Ovary (tissue), 9 donors: ENCODE results near the gene SLC16A9. TPM values are rescaled to one million over a fixed set of nuclear protein-coding genes. Genes with fewer than 3 reads are reported as not detected.
A peak's percentile ranks its signal among the peaks of the same experiment; 100 is the strongest.

Source experiments
- DNase-seq, 5 donors: peaks; one replicate each; pipeline ENCODE4 v3.0.0-alpha.2; 2019 to 2020
- H3K27ac ChIP-seq, 2 donors: fragments of 200-600 bp; one replicate each; pipeline versions ENCODE4 v1.5.1 to v1.8.0; 2019 to 2022
- H3K27me3 ChIP-seq: fragments of 200-600 bp; one replicate; pipeline ENCODE4 v1.8.0; 2022
- H3K36me3 ChIP-seq: fragments of 200-600 bp; sonication (generic); one replicate; pipeline ENCODE4 v1.5.1; 2019
- H3K4me1 ChIP-seq: one replicate; pipeline ENCODE4 v1.8.1; 2013; ENCODE audit warnings: mild to moderate bottlenecking, moderate library complexity; ENCODE audit not compliant: insufficient read depth
- H3K4me3 ChIP-seq: fragments of 200-600 bp; sonication (generic); one replicate; pipeline ENCODE4 v1.5.1; 2017
- H3K9me3 ChIP-seq, 2 donors: fragments of 200-600 bp in 1 of 2; sonication (generic) in 1 of 2; one replicate each; pipeline versions ENCODE4 v1.5.1 to v1.8.1; 2013 to 2019; ENCODE audit warnings: mild to moderate bottlenecking in 1 of 2, moderate library complexity in 1 of 2
- EP300 ChIP-seq: sonication (generic); formaldehyde crosslinking; IDR thresholded peaks from one replicate; pipeline ENCODE4 v1.6.1; 2017; ENCODE audit warnings: antibody characterized with exemption
- POLR2A ChIP-seq: fragments of 450-650 bp; IDR thresholded peaks from one replicate; pipeline ENCODE4 v1.6.1; 2017; ENCODE audit warnings: antibody characterized with exemption, mild to moderate bottlenecking, moderate library complexity
- WGBS, 3 donors: extraction: QIAGEN DNeasy Blood & Tissue Kit in 1 of 3; methylation state at CpG; one replicate each; pipeline versions ENCODE4 v1.1.5 to v1.1.7; 2013 to 2017; 5-methylcytosine and 5-hydroxymethylcytosine counted together
- intact Hi-C, 4 donors: fragments of 100-400 bp; cut with DNase I; formaldehyde crosslinking; loops; one replicate each; pipeline versions ENCODE4 v1.11.0 to v1.15.1; 2022 to 2023
- polyA plus RNA-seq, 2 donors: library from polyadenylated mRNA; stranded (reverse); fragments of 200-250 nt in 1 of 2; fragments of 350-450 nt in 1 of 2; fragmentation: Illumina TruSeq in 1 of 2; extraction: RNeasy Lipid Tissue Mini Kit (QIAGEN cat#74804) in 1 of 2; gene quantifications; one replicate each; pipeline ENCODE4 v1.2.3, GENCODE V29; 2013 to 2014
- total RNA-seq, 7 donors: library from RNA; depleted of rRNA in 2 of 7; stranded (reverse); fragments of >200 nt in 2 of 7; fragmentation: NEBNext Ultra II Directional in 3 of 7; extraction: Animal tissue kit (Norgen Biotek cat#: 25700) in 3 of 7; gene quantifications; one replicate each; pipeline versions ENCODE4 v1.1.0 to v1.2.4, GENCODE V29; 2016 to 2023
- TF ChIP-seq, protein P1 (sequence below), 3 donors: fragments of 450-650 bp in 2 of 3; fragments of 200-600 bp in 1 of 3; IDR thresholded peaks; one replicate each; pipeline versions ENCODE4 v1.5.1 to v1.8.0; 2016 to 2022; ENCODE audit warnings: antibody characterized with exemption in 3 of 3, mild to moderate bottlenecking in 1 of 3
- donor health status: DM: no; HTN: no; CAD: no; lungs with moderate emphysema.
- donor health status: DM: no; HTN: no; CAD: no.
- donor health status: Bipolar disorder and iron deficiency.
- donor health status: DM: yes; HTN: yes; CAD: no.
- donor health status: DM: no; HTN: no; CAD: no.
- donor health status: DM: yes; HTN: yes; CAD: no.

SLC16A9 gene
- total and polyA plus RNA-seq, 9 donors: 8.1 to 41.5 (median 30.7) TPM

GRCh38 chr10:59624136-59624535 lies 85.5 kb downstream of the SLC16A9 start:
- TF ChIP-seq, protein P1, sequence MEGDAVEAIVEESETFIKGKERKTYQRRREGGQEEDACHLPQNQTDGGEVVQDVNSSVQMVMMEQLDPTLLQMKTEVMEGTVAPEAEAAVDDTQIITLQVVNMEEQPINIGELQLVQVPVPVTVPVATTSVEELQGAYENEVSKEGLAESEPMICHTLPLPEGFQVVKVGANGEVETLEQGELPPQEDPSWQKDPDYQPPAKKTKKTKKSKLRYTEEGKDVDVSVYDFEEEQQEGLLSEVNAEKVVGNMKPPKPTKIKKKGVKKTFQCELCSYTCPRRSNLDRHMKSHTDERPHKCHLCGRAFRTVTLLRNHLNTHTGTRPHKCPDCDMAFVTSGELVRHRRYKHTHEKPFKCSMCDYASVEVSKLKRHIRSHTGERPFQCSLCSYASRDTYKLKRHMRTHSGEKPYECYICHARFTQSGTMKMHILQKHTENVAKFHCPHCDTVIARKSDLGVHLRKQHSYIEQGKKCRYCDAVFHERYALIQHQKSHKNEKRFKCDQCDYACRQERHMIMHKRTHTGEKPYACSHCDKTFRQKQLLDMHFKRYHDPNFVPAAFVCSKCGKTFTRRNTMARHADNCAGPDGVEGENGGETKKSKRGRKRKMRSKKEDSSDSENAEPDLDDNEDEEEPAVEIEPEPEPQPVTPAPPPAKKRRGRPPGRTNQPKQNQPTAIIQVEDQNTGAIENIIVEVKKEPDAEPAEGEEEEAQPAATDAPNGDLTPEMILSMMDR (IDR thresholded peaks at IDR 0.05): no peak
- no peak for TF ChIP-seq EP300
- TF ChIP-seq POLR2A: no peak
- Histone ChIP-seq H3K27ac (no peak overlapping the region), H3K4me1 (no peaks in the 10 kb centered on the region), H3K36me3 (no peaks in the 10 kb centered on the region), H3K27me3 (no peaks in the 10 kb centered on the region), H3K4me3 (no peak overlapping the region), H3K9me3 (no peaks in the 10 kb centered on the region)
- WGBS, 3 donors: 94 to 97% (median 95%) methylated on average over 3 of the region's 3 CpGs
- DNase-seq: no peak
- intact Hi-C loops: loop anchor here in 2 of 4 donors (10.0 kb wide), 4 partner anchors 181 to 581 kb away; partner anchors contain the start of gene CCDC6 (in 1 of the 2)

GRCh38 chr10:59623133-59624121 lies 86.2 kb downstream of the SLC16A9 start:
- intact Hi-C loops: loop anchor here in 2 of 4 donors (10.0 kb wide), 4 partner anchors 181 to 581 kb away; partner anchors contain the start of gene CCDC6 (in 1 of the 2)
- Histone ChIP-seq H3K27ac (no peak overlapping the region), H3K9me3 (no peaks in the 10 kb centered on the region), H3K4me3 (no peak overlapping the region), H3K4me1 (peaks cover 2% of the 10 kb centered on the region), H3K27me3 (no peaks in the 10 kb centered on the region), H3K36me3 (no peaks in the 10 kb centered on the region)
- WGBS, 3 donors: 64 to 69% (median 67%) methylated on average over 16 of the region's 16 CpGs
- no peak for TF ChIP-seq EP300
- TF ChIP-seq, protein P1 (IDR thresholded peaks at IDR 0.05): no peak
- TF ChIP-seq POLR2A: no peak
- DNase-seq: peak in 1 of 5 donors; percentile 30

GRCh38 chr10:59622320-59623132 lies 87.1 kb downstream of the SLC16A9 start:
- DNase-seq: peak in 4 of 5 donors; percentile 41 to 54 (median 54)
- peaks cover 2% of the 10 kb centered on the region for H3K4me1 ChIP-seq
- H3K27me3 ChIP-seq: no peaks in the 10 kb centered on the region
- H3K36me3 ChIP-seq: no peaks in the 10 kb centered on the region
- TF ChIP-seq POLR2A: no peak
- TF ChIP-seq, protein P1 (IDR thresholded peaks at IDR 0.05): peak; percentile 36 to 52 (median 45)
- WGBS, 3 donors: 70 to 73% (median 71%) methylated on average over 16 of the region's 16 CpGs
- intact Hi-C loops: loop anchor here in 2 of 4 donors (10.0 kb wide), 4 partner anchors 182 to 582 kb away; partner anchors contain the start of gene CCDC6 (in 1 of the 2)
- no peak overlapping the region for H3K4me3 ChIP-seq
- no peaks in the 10 kb centered on the region for H3K9me3 ChIP-seq
- H3K27ac ChIP-seq: no peak overlapping the region

- intact Hi-C loops: loop anchor here in 2 of 4 donors (10.0 kb wide), 4 partner anchors 183 to 583 kb away; partner anchors contain the start of gene CCDC6 (in 1 of the 2)
- 98 to 100% (median 100%) methylated on average over 1 of the region's 1 CpG for WGBS, 3 donors
- Histone ChIP-seq H3K4me3 (no peak overlapping the region), H3K27ac (no peak overlapping the region), H3K27me3 (no peaks in the 10 kb centered on the region), H3K36me3 (no peaks in the 10 kb centered on the region), H3K9me3 (no peaks in the 10 kb centered on the region), H3K4me1 (peaks cover 2% of the 10 kb centered on the region)
- TF ChIP-seq, protein P1 (IDR thresholded peaks at IDR 0.05): no peak
- TF ChIP-seq POLR2A (no peak), EP300 (no peak)
- DNase-seq: no peak
Observed at GRCh38 chr10:59621771-59622170, 87.9 kb downstream of the SLC16A9 start.
